Epithelial cell of prostate (primary cell): Measurements from ENCODE around the gene FAM168A.

Experiments used
- DNase-seq: peaks from one replicate; pipeline ENCODE4 v3.0.0-alpha.2; 2011; ENCODE audit warnings: low read depth, low spot score
- H3K27ac ChIP-seq: fragments of 450-650 bp; 2 replicates; pipeline ENCODE4 v1.5.1; 2017; ENCODE audit warnings: mild to moderate bottlenecking

The FAM168A gene

GRCh38 chr11:73528013-73528412, 69.9 kb downstream of the FAM168A start:
- no peak for DNase-seq

GRCh38 chr11:73525611-73526010, 72.3 kb downstream of the FAM168A start:
- DNase-seq: no peak

More at GRCh38 chr11:73528013-73528412, 69.9 kb downstream of the FAM168A start:
- no peak overlapping the region for H3K27ac ChIP-seq

DNA sequence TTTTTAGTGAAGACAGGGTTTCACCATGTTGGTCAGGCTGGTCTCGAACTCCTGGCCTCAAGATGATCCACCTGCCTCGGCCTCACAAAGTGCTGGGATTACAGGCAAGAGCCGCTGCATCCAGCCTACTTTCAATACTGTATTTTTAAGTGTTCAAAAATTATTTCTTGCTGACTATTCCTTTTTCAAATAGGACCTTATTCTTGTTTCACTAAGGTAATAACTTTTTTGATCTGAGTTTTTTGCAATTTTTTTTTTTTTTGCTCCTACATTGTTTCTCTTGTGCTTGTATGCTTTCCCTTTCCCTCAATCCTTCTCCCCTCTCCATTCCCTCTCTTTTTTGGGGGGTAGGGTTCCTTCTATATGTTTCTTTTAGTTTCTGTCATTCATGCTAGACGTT, 73.1 kb downstream of the FAM168A start:
- no peak overlapping the region for H3K27ac ChIP-seq
- no peak for DNase-seq

More at GRCh38 chr11:73525611-73526010, 72.3 kb downstream of the FAM168A start:
- H3K27ac ChIP-seq: no peak overlapping the region

DNA sequence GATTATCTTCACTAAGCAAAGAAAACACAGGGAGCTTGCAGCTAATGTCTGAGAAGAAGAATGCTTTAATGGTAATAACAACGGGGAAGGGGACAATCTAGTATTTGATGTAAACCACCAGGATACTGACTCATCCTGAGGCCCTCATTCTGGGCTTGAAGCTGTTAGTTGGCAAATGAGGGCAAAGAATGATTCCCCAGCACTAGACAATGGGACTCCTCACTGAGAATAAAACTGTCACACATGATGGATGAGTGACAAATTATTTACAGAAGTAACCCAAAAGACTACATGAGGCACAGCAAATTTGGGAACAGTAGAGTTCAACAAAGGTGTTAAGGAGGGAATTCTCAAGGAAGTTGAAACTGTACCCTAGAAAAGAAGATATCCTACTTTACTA, 76.3 kb downstream of the FAM168A start:
- no peak overlapping the region for H3K27ac ChIP-seq
- no peak for DNase-seq

GRCh38 chr11:73520353-73521061, 77.4 kb downstream of the FAM168A start:
- no peak for DNase-seq
- no peak overlapping the region for H3K27ac ChIP-seq

- no peak for DNase-seq
- no peak overlapping the region for H3K27ac ChIP-seq
Observed at GRCh38 chr11:73519266-73519665, 78.6 kb downstream of the FAM168A start.

- DNase-seq: no peak
- no peak overlapping the region for H3K27ac ChIP-seq
Observed at GRCh38 chr11:73518195-73518594, 79.7 kb downstream of the FAM168A start.

- DNase-seq: no peak
- no peak overlapping the region for H3K27ac ChIP-seq
Observed at GRCh38 chr11:73516080-73516479, 81.8 kb downstream of the FAM168A start.

DNA sequence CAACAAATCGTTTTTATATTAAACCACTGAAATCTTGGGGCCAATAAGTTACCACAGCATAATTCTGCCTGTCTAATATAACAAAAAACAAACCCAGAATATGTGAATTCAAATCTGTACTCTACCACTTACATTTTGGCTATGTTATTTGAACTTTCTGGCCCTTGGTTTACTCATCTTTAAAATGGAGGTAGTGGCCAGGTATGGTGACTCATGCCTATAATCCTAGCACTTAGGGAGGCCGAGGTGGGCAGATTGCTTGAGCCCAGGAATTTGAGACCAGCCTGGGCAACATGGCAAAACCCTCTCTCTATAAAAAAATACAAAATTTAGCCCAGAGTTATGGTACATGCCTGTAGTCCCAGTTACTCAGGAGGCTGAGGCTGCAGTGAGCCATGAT, 84.2 kb downstream of the FAM168A start:
- no peak overlapping the region for H3K27ac ChIP-seq
- DNase-seq: no peak

DNA sequence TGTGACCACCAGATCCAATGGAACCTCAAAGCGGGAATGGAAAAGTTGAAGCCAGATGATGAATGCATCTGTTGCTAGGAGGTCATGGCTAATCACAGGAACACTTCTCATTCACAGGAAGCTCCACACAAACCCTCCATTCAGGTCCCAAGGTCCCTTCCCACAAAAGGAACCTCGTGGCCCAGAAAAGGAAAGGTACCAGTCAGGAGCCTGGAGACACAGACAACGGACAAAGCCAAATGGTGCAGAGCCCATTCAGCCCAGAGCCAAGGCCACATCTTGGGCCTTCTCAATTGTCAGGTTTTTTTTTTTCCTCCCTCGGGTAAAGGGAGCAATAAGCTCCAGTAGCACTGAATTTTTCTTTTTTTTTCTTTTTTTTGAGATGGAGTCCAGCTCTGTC, 87.0 kb downstream of the FAM168A start:
- no peak for DNase-seq
- no peak overlapping the region for H3K27ac ChIP-seq

- no peak overlapping the region for H3K27ac ChIP-seq
- DNase-seq: no peak
Observed at GRCh38 chr11:73510106-73510505, 87.8 kb downstream of the FAM168A start.

- no peak for DNase-seq
- H3K27ac ChIP-seq: no peak overlapping the region
Observed at GRCh38 chr11:73509188-73509587, 88.7 kb downstream of the FAM168A start.

- DNase-seq: no peak
- H3K27ac ChIP-seq: no peak overlapping the region
Observed at GRCh38 chr11:73508243-73509176, 89.4 kb downstream of the FAM168A start.

GRCh38 chr11:73507086-73507485, 90.8 kb downstream of the FAM168A start:
- no peak for DNase-seq
- H3K27ac ChIP-seq: no peak overlapping the region

GRCh38 chr11:73506038-73506437, 91.9 kb downstream of the FAM168A start:
- no peak for DNase-seq
- H3K27ac ChIP-seq: no peak overlapping the region

GRCh38 chr11:73498343-73498742, 99.6 kb downstream of the FAM168A start:
- no peak for DNase-seq
- no peak overlapping the region for H3K27ac ChIP-seq

DNA sequence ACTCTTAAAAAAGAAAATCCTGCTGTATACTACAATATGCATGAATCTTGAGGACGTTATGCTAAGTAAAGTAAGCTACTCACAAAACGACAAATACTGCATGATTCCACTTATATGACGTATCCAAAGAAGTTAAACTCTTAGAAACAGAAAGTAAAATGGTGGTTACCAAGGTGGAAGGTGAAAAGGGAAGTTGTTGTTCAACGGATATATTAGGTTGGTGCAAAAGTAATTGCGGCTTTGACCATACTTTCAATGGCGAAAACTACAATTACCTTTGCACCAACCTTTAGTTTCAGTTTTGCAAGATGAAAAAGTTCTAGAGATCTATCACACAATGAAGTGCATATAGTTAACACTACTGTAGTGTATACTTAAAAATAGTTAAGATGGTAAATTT, 101.8 kb downstream of the FAM168A start:
- DNase-seq: no peak
- H3K27ac ChIP-seq: no peak overlapping the region

GRCh38 chr11:73495731-73496130, 102.2 kb downstream of the FAM168A start:
- no peak for DNase-seq
- no peak overlapping the region for H3K27ac ChIP-seq

- H3K27ac ChIP-seq: peak overlapping the region; percentile 56
- peak; percentile 46 for DNase-seq
Observed at GRCh38 chr11:73493956-73494598, 103.8 kb downstream of the FAM168A start.

DNA sequence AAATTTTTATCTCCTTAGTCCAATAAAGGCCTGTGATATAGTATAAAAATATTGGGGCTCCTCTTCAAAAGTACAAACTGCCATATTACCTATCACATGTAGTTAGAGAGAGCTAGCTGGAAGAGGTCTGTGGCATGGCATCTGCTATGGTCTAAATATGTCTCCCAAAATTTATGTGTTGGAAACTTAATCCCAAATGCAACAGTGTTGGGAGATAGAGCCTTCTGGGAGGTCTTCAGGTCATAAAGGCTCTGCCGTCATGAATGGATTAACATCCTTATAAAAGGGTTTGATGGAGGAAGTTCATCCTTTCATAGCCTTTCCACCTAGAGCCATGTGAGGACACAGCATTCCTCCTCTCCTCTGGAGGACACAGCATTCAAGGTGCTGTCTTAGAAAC, 116.3 kb downstream of the FAM168A start:
- no peak for DNase-seq
- H3K27ac ChIP-seq: no peak overlapping the region

DNA sequence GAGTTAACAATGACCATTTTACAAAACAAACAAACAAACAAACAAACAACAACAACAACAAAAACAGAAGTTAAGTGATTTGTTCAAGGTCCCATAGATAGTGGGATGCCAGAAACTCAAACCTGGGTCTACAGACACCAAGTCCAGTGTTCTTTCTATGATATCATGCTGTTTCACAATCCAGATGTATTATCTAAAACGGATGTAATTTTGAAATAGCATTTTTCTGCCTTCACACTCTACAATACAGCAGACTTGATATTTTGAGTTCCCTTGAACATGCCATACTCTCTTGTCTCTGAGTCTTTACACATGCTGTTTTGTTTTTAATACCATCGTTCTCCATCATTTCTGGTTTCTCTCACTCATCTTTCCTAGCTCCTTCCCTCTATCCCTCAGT, 117.2 kb downstream of the FAM168A start:
- no peak overlapping the region for H3K27ac ChIP-seq
- no peak for DNase-seq
